Caco-2 (cell line): ENCODE measurements around the gene ADAMTSL1. TPM values are rescaled to one million over a fixed set of nuclear protein-coding genes. Genes with fewer than 3 reads are reported as not detected.

Source experiments
- BruUV-seq: library from RNA; stranded (reverse); fragments of 400-500 nt; replicated peaks from 2 replicates; lab custom pipeline; 2021; lab: Mats Ljungman, UMichigan
- CTCF ChIA-PET: fragments of 300-600 bp; sonication (Branson Sonifier 250); formaldehyde crosslinking; loops from one replicate; lab custom pipeline; 2022; ENCODE audit warnings: antibody characterized with exemption; lab: Charles Lee
- POLR2A ChIA-PET: fragments of 300-600 bp; sonication (Branson Sonifier 250); formaldehyde crosslinking; loops from one replicate; lab custom pipeline; 2022; ENCODE audit warnings: antibody characterized with exemption; lab: Charles Lee
- DNase-seq, 2 experiments: peaks; one replicate each; pipeline versions ENCODE4 v3.0.0 to v3.0.0-alpha.2; 2020 to 2022
- H3K27me3 ChIP-seq: replicated peaks from 2 replicates; pipeline ENCODE4 v1.6.0; 2011; ENCODE audit warnings: low read length; ENCODE audit not compliant: control insufficient read depth, insufficient read depth
- H3K36me3 ChIP-seq: 2 replicates; pipeline ENCODE4 v1.5.1; 2011; ENCODE audit warnings: low read length; ENCODE audit not compliant: control insufficient read depth, insufficient read depth
- H3K4me1 ChIP-seq: fragments of 250-450 bp; sonication (Bioruptor Pico); 2 replicates; pipeline ENCODE4 v1.5.1; 2020; ENCODE audit warnings: mild to moderate bottlenecking
- H3K4me3 ChIP-seq: 2 replicates; pipeline ENCODE4 v1.5.1; 2011; ENCODE audit warnings: low read depth, mild to moderate bottlenecking, control low read depth, low read length
- H3K9me3 ChIP-seq: fragments of 250-450 bp; sonication (Bioruptor Pico); 2 replicates; pipeline ENCODE4 v1.5.1; 2020; ENCODE audit warnings: mild to moderate bottlenecking, moderate library complexity
- H3K27ac Mint-ChIP-seq: one replicate; pipeline ENCODE4 v1.8.0; 2022; ENCODE audit warnings: mixed read lengths; ENCODE audit not compliant: unreplicated experiment
- H3K27me3 Mint-ChIP-seq: one replicate; pipeline ENCODE4 v1.8.0; 2022; ENCODE audit warnings: mixed read lengths; ENCODE audit not compliant: insufficient read depth, unreplicated experiment
- H3K36me3 Mint-ChIP-seq: one replicate; pipeline ENCODE4 v1.8.0; 2022; ENCODE audit warnings: mild to moderate bottlenecking, mixed read lengths; ENCODE audit not compliant: insufficient read depth, unreplicated experiment
- H3K4me1 Mint-ChIP-seq: one replicate; pipeline ENCODE4 v1.8.0; 2022; ENCODE audit warnings: low read depth, mixed read lengths; ENCODE audit not compliant: unreplicated experiment
- H3K4me3 Mint-ChIP-seq: one replicate; pipeline ENCODE4 v1.8.0; 2022; ENCODE audit warnings: mild to moderate bottlenecking, moderate library complexity, mixed read lengths; ENCODE audit not compliant: unreplicated experiment
- H3K9me3 Mint-ChIP-seq: one replicate; pipeline ENCODE4 v1.8.0; 2022; ENCODE audit warnings: mixed read lengths; ENCODE audit not compliant: unreplicated experiment
- CTCF ChIP-seq, 2 experiments: fragments of 200-600 bp in 1 of 2; IDR thresholded peaks; 1 replicate in 1 of 2; 2 replicates in 1 of 2; pipeline versions ENCODE4 v1.5.1 to v1.8.0; 2011 to 2022; ENCODE audit warnings: antibody characterized with exemption in 1 of 2, control low read depth in 1 of 2, inconsistent platforms in 1 of 2, low read depth in 1 of 2, low read length in 1 of 2, mild to moderate bottlenecking in 1 of 2, moderate library complexity in 1 of 2; ENCODE audit not compliant: insufficient read depth in 1 of 2, severe bottlenecking in 1 of 2, unreplicated experiment in 1 of 2
- intact Hi-C: fragments of 100-400 bp; cut with micrococcal nuclease; formaldehyde crosslinking; loops from one replicate; pipeline ENCODE4 v1.10.0; 2022; ENCODE audit not compliant: unreplicated experiment
- total RNA-seq: library from RNA; stranded (reverse); gene quantifications from 2 replicates; pipeline ENCODE4 v1.2.3, GENCODE V29; 2022

The ADAMTSL1 gene
- total RNA-seq, 1 experiment from 2014 or later = not detected

- Histone ChIP-seq H3K36me3 (no peaks in the 10 kb centered on the region), H3K4me3 (no peak overlapping the region), H3K9me3 (no peaks in the 10 kb centered on the region), H3K4me1 (no peaks in the 10 kb centered on the region), H3K27me3 (no peaks in the 10 kb centered on the region)
- no peaks in the 10 kb centered on the region for H3K36me3 Mint-ChIP-seq
- H3K27me3 Mint-ChIP-seq = peaks cover 9% of the 10 kb centered on the region
- DNase-seq = no peak
- H3K9me3 Mint-ChIP-seq = no peaks in the 10 kb centered on the region
- H3K4me3 Mint-ChIP-seq = no peak overlapping the region
- ChIA-PET POLR2A (no interaction called here), CTCF (no interaction called here)
- H3K27ac Mint-ChIP-seq = no peak overlapping the region
- no peaks in the 10 kb centered on the region for H3K4me1 Mint-ChIP-seq
- intact Hi-C loops = no loop called here
- TF ChIP-seq CTCF (IDR thresholded peaks at IDR 0.05; ENCODE audit: insufficient read depth in 1 of 2, low read depth in 1 of 2, low read length in 1 of 2, severe bottlenecking in 1 of 2, unreplicated experiment in 1 of 2) = no peak
- no TSS peak for BruUV-seq
Measured at GRCh38 chr9:18911714-18912342, 437.9 kb downstream of the ADAMTSL1 start.

- BruUV-seq = no TSS peak
- H3K27me3 ChIP-seq = no peaks in the 10 kb centered on the region
- H3K4me1 Mint-ChIP-seq = no peaks in the 10 kb centered on the region
- no peaks in the 10 kb centered on the region for H3K9me3 ChIP-seq
- no peaks in the 10 kb centered on the region for H3K4me1 ChIP-seq
- intact Hi-C loops = no loop called here
- H3K27ac Mint-ChIP-seq = no peak overlapping the region
- no peak overlapping the region for H3K4me3 ChIP-seq
- no peaks in the 10 kb centered on the region for H3K36me3 ChIP-seq
- H3K27me3 Mint-ChIP-seq = peaks cover 16% of the 10 kb centered on the region
- TF ChIP-seq CTCF (IDR thresholded peaks at IDR 0.05; ENCODE audit: insufficient read depth in 1 of 2, low read depth in 1 of 2, low read length in 1 of 2, severe bottlenecking in 1 of 2, unreplicated experiment in 1 of 2) = no peak
- ChIA-PET CTCF (no interaction called here), POLR2A (no interaction called here)
- no peak for DNase-seq
- no peaks in the 10 kb centered on the region for H3K9me3 Mint-ChIP-seq
- no peak overlapping the region for H3K4me3 Mint-ChIP-seq
- H3K36me3 Mint-ChIP-seq = no peaks in the 10 kb centered on the region
Measured at GRCh38 chr9:18920141-18921084, 446.5 kb downstream of the ADAMTSL1 start.

GRCh38 chr9:18921366-18922075, 447.6 kb downstream of the ADAMTSL1 start:
- H3K4me3 ChIP-seq = no peak overlapping the region
- H3K9me3 ChIP-seq = no peaks in the 10 kb centered on the region
- H3K4me1 Mint-ChIP-seq = no peaks in the 10 kb centered on the region
- H3K36me3 Mint-ChIP-seq = no peaks in the 10 kb centered on the region
- H3K9me3 Mint-ChIP-seq = no peaks in the 10 kb centered on the region
- H3K27me3 ChIP-seq = no peaks in the 10 kb centered on the region
- H3K36me3 ChIP-seq = no peaks in the 10 kb centered on the region
- no peak overlapping the region for H3K4me3 Mint-ChIP-seq
- POLR2A ChIA-PET = no interaction called here
- no peak overlapping the region for H3K27ac Mint-ChIP-seq
- H3K27me3 Mint-ChIP-seq = peaks cover 16% of the 10 kb centered on the region
- no peaks in the 10 kb centered on the region for H3K4me1 ChIP-seq
- CTCF ChIA-PET = no interaction called here
- no TSS peak for BruUV-seq
- no peak for DNase-seq
- no peak for TF ChIP-seq CTCF (IDR thresholded peaks at IDR 0.05; ENCODE audit: insufficient read depth in 1 of 2, low read depth in 1 of 2, low read length in 1 of 2, severe bottlenecking in 1 of 2, unreplicated experiment in 1 of 2)
- intact Hi-C loops = no loop called here
